ENCODE measurements around the gene FBF1.

FBF1 gene

GRCh38 chr17:75950855-75951554 is 10.2 kb upstream of the FBF1 start:
- no peak for DNase-seq

DNA sequence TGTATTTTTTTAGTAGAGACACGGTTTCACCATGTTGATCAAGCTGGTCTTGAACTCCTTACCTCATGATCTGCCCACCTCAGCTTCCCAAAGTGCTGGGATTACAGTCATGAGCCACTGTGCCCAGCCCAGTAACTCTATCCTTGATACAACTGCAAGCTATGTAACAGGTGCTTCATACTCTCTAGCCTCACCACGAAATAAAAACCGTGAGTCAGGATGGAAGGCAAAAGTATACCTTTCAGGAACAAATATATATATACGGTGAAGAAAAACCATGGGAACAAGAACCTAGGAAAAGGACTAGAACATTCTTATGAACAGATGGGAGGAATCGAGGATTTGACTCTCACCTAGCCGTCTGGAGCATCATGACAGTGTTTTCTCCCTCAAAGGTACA is 9.6 kb upstream of the FBF1 start:
- no peak for DNase-seq

DNA sequence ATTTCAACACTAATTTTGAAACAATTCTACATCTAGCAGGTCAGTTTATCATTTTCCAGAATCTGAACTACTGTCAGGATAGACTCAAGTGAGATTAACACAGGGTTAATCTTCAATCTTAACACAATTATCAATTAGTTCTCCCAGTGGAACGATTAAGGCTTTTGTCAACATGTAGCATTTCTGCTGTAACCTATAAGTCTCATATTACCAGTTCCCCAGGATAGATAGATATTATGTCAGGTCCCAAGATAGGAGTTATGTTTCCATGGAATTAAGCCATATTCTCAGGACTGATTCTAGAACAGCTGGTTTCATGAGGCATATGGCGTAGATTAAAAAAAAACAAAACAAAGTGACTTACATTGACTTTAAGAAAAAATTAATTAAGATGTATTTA is 4.4 kb upstream of the FBF1 start:
- no peak for DNase-seq

- no peak for DNase-seq
Observed at GRCh38 chr17:75943491-75943890, 2.6 kb upstream of the FBF1 start.

DNA sequence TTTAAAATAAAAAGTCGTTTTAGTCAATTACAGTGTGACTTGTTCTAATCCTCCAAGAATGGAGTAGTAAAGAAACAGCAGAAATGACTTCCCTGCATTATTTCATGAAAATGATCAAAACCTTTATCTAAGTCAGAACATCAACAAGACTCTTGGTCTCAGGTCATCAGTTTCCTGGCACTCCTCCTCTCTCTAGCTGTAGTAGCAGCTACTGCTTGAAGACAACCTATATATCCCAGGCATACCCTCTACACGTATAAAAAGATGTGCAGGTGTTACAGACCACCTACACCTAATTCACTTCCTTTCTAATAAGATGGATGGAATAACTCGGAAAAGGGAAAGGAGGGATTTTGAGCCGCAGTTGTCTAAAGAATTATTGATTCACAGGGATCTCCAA is 1.6 kb upstream of the FBF1 start:
- no peak for DNase-seq

- no peak for DNase-seq
Observed at GRCh38 chr17:75941442-75941819, 589 bp upstream of the FBF1 start.

DNA sequence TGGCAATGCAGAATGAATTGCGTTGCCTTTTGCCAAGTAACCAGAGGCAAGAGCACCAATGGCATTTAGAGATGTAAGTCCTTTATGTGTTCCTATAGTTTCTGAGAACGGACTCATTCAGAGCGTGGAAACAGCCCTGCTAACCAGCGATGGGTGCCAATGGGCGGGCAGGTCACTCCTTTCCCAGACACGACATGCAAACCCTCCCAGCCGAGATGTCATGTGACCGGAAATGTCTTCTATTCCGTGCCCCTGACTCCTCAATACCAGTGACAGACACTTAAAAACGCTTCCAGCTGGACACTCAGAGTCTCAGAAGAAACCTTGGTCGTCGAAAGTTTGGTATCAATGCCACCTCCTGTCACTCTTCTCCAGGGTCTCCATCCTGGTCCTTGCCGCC is 3.2 kb downstream of the FBF1 start:
- no peak for DNase-seq

- DNase-seq = no peak
Observed at GRCh38 chr17:75933808-75934207, 7.0 kb downstream of the FBF1 start.

DNA sequence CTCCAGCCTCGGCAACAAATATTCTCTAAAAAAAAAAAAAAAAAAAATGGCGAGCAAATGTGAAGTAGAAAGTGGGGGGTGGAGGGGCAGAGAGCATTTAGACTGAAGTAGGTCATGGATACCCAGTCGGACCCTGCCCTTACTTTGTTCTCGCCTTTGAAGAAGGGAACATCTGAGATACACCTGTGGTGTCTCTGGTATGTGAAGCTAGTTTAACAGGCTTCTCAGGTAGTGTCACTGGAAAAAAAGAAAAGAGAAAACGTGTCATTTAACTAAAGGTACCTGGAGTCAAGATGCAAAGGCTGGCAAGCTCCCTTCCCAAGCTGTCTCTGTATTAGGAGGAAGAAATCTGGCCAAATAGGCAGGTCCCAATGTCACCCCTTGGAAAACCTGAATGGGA is 8.0 kb downstream of the FBF1 start:
- no peak for DNase-seq

- DNase-seq = no peak
Observed at GRCh38 chr17:75931062-75931461, 9.8 kb downstream of the FBF1 start.

DNA sequence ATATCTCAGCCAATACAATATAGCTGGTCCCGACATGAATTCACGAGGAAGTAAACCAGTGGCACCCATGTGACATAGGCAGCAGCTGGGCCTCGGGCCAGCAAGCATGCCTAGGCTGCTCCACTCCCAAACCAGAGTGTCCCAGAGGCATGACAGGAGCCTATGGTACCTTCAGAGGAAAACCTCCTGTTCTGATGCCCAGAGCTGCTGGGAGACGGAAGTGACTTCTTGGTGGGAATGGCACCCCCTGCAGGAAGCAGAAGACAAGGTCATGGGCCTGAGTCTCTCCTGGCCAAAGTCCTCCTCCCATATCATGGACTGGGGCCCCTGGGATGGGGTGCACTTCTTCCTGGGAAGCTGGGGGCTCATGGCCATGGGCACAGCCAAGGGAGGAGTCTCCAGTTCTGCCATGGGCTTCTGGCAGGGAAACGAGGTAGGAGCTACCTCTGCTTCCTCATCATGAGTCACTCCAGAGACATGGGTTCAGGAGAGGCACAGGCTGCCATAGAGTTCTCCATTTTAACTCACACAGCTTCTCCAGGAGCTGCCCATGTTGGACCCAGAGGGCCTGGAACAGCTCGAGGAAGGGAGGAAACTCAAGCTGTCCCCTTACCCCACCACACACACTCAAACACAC is 13.4 kb downstream of the FBF1 start:
- DNase-seq = no peak

DNA sequence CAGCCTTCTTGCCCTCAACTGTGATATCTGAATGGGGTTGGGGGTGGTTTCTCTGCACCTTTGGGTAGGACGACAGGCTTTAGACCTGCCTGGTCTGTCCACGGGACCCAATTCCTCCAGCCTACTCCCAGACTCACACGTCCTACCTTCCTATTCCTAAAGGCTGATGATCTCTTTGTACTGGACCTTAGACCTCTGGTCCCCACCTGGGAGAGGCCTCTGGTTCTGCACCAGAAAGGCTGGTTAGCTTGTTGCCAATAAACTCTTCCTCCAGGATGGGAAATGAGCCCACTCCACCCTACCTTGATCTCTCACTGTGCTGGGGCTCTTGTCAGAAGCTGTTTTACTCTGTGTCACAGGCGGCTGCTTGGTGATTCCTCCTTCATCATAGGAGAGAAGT is 14.4 kb downstream of the FBF1 start:
- DNase-seq = no peak

DNA sequence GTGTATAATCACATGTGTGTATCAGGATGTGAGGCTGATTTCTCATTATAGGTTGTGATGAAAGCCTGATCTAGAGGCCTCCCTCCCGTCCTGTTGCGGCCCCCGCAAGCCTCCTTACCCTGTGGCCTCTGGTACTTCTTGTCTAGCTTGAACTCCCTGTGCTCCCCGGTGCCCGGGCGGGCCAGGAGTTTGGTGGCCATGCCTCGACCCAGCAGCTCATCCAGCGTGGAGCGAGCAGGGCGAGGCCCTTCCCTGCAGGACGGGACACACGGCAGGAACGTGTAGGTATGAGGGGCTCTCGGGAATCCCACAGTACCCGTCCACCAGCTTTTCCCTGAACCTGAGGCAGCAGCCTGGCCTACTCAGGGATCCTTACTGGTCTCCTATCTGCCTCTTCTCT is 14.9 kb downstream of the FBF1 start:
- no peak for DNase-seq

DNA sequence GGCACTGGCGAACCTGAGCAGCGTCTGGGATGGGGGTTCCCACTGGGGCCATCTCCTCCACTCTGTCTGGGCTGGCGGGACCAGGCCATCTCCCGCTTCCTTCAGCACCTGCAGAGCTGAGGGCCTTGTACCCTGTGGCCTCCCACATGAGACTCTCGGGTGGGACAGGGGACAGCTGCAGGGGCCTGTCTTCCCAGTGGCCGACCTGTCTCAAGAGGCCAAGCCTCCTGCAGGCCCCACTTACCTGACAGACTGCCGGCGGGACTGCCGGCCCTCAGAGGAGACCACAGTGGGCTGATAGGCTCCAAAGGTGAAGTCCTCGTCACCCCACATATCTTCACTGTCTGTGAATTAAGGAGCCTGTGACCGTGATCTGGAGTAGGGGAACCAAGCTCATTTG is 15.7 kb downstream of the FBF1 start:
- DNase-seq = no peak

DNA sequence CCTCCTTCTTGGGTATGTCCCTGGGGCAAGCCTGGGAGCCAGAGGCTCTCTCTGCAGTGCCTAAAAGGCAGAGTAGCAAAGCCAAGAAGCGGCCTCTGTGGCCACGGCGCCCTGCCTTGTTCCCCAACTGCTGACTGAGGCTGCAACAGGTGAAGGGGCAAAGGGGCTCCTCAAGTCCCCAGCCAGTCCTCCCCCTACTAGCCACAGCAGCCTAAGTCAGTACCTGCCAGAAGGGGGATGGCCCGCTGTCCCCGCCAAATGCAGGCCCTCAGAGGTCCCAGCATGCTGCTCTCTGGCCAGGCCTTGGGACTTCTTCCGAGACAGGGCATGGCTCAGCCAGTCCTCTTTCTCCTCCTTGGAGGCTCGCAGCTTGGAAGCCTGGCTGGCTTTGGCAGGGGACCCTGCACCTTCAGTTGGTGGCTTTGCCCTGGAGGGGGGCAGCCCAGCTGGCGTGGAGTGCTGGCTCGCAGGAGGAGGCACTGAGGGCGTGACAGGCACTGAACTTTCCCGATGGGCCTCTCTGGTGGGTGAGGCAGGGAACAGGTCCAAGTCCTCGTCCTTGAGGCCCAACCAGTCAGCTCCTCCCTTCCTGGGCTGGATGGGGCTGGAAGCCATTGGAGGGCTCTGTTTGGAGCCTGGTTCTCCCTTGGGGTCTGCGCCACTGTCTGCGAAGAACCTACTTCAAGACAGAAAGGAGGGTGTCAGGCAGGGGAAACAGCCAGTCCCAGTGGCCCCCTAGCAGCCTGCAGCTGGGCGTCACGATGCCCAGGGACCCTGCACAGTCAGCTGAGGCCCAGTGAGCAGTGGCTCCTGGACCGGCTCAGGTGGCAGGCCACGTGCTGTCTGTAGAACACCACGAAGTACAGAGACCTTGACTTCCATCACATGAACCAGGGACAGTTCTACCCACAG is 17.6 kb downstream of the FBF1 start:
- DNase-seq = no peak

DNA sequence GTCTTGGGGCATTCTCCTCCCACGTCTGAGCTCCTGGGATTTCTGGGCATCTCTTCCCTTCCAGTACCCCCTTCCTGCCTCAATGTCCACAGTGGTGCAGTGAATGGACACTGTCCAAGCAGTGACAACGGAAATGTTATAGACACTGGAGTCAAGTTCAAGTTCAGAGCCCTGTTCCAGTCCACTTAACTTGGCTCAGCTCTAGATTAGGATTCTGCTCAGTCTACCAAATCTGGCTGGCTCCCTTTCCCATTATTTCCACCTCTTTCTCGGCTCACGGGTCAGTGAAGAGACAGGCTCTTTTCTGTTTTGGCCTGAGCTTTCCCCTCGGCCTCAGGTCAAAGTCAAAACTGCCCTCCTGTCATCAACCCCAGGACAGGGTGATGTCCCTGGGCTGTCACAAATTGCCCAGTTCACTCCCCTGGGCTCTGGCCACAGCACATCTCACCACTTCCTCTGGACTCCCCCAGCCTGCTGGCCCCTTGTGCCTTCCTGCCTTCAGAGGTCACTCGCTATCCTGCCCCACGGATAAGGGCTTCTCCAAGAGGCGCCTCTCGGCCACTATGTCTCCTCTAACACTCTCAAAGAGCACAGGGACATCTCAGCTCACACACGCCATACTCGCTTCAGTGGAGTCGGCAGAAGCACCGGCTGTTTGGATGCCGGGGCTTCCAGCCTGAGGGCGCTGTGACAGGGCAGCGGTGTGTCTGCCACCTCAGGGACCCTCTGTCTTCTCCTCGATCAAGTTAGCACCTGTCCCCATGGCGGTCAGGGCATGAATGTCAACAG is 18.5 kb downstream of the FBF1 start:
- DNase-seq = no peak

GRCh38 chr17:75921596-75921995 is 19.2 kb downstream of the FBF1 start:
- no peak for DNase-seq

DNA sequence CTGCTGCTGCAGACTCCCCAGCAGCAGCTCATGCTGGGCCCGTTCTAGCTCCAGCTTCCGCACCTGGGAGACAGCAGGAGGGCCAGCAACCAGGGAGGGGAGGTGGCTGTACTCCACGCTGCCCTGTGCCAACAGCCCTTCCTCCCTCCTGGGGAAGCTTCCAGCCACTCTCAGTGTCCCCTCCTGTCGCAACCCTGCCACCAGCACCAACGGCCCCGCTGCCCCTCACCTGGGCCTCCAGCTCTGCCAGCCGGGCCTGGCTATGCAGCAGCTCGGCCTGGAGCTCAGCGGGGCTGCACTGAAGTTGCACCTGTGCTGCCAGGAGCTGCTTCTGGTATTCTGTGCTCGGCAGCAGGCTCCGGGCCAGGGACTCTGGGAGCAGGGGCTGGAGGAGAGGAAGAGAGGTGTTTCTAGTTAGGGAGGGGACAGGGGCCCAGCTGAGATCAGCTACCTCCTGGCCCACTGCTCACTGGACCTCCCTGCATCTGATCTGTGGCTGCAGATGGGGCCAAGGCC is 20.7 kb downstream of the FBF1 start:
- DNase-seq = no peak

GRCh38 chr17:75919611-75920010 is 21.2 kb downstream of the FBF1 start:
- DNase-seq = no peak

- no peak for DNase-seq
Observed at GRCh38 chr17:75917917-75918445, 22.9 kb downstream of the FBF1 start.

GRCh38 chr17:75917141-75917916 is 23.5 kb downstream of the FBF1 start:
- DNase-seq = no peak

GRCh38 chr17:75915268-75915667 is 25.6 kb downstream of the FBF1 start:
- no peak for DNase-seq
